ENCODE results near the gene MFNG.

MFNG gene

DNA sequence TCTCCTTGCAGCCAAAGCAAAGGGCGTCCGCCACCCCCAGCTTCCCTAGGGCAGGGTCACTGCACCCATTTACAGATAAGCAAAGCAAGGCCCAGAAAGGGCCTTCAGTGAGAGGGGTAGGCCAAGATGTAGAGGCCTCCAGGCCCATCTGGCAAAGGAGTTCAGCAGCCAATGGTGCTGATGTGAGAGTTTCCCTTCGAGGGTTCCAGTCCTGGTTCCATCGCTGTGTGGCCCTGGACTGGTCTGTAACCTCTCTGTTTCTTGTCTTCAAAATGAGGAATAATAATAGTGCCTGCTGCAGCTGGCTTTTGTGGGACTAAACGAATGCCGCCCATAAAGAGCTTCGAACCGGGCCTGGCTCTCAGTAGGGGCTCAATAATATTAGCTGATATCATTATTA, 62.9 kb downstream of the MFNG start:
- H3K4me1 Mint-ChIP-seq = peaks cover 49% of the 10 kb centered on the region

DNA sequence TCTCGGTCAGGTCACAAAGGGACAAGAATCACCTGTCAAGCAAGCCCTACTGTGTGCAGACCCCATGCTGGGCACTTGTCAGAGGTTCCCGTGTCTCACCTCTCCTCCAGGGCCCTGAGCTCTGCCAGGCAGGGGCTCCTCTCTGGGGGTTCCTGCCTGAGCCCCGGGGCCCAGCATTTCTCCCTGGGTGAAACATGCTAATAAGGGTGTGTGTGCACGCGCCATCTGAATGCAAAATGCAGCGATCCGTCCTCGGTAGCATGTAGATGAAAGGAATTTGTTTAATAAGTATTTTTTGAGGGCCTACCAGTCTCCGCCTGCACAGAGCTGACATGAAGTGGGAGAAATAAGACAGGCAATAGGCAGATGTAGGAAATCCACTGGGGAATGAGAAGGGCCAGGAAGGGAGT, 64.7 kb downstream of the MFNG start:
- no peaks in the 10 kb centered on the region for H3K36me3 Mint-ChIP-seq
- H3K4me1 Mint-ChIP-seq = peaks cover 53% of the 10 kb centered on the region
- H3K4me3 Mint-ChIP-seq = peak overlapping the region; percentile 78
- H3K9me3 Mint-ChIP-seq = no peaks in the 10 kb centered on the region
- H3K27ac Mint-ChIP-seq = no peak overlapping the region
- ATAC-seq (no peak), DNase-seq (ENCODE audit: low spot score in 2 of 2) (no peak)

More for the DNA sequence above, 62.9 kb downstream of the MFNG start:
- no peak for ATAC-seq
- H3K36me3 Mint-ChIP-seq = no peaks in the 10 kb centered on the region
- no peaks in the 10 kb centered on the region for H3K9me3 Mint-ChIP-seq
- no peak overlapping the region for H3K27ac Mint-ChIP-seq
- no peak for DNase-seq (ENCODE audit: low spot score in 2 of 2)
- H3K4me3 Mint-ChIP-seq = no peak overlapping the region

DNA sequence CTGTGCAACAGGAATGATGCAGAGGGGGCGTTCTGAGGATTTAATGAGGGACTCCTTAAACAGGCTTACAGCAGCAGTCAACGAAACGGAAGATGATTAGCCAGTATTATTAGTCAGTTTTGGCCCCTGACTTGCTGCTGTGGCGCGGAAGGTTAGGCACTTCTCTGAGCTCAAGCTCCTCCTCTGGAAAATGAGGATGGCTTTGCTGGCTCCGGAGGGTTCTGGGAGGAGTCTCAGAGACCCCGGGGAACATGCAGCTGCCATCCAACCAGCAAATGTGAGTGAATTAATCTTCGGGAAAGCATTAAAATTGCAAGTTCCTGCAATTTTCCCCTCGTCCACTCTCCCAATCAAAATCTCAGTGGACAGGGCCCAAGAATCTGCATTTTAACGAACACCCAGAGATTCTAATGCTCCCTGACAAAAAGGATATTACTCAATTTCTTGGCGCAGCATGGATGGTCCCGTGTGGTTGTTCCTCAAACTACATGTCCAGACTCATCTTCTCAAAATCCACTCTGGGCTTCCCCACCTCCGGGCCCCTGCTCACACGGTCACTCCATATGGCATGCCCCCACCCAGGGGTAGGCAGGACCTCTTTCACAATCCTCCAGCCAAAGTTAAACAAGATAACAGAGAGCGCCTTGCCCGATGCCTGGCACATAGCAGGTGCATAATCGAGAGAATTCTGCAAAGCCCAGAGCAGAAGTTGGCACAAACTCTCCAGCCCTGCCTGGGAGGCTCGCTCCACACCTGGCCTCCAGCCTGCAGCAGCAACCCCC, 65.3 kb downstream of the MFNG start:
- Mint-ChIP-seq H3K36me3 (no peaks in the 10 kb centered on the region), H3K9me3 (no peaks in the 10 kb centered on the region), H3K4me1 (peaks cover 53% of the 10 kb centered on the region), H3K4me3 (peak overlapping the region; percentile 78), H3K27ac (peak overlapping the region; percentile 43)
- no peak for DNase-seq (ENCODE audit: low spot score in 2 of 2)
- ATAC-seq = no peak

DNA sequence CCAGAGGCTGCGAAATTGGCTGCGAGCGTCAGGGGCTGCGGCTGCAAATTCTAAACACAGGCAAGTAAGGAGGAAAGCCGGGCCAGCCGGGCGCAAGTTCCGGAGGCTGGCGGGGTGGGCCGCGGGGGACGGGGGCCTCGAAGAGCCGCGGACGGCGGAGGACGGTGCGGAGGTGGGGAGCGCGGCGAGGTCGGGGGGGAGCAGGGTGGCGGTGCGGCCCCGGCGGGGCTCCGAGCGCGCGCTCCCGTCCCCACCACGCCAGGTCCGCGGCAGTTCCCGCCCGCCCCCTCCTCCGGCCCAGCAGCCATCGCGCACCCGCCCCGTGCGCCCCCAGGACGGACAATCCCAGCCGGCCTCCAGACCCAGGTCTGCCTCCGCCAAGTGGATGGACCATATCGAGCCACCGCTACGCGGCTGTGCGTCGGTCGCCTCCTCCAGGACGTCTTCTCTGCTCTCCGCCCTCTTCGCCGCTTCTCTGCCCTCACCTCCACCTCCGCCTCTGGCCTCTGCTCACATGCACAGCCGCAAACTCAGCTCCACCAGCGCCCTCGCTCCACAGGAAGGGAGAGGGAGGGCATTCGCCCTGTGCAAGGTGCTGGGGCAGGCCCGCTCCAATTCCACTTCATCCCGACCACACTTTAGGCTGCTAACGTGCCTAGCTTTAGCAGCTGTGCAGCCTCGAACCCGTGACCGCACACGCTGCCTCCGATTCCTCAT, 66.1 kb downstream of the MFNG start:
- H3K36me3 Mint-ChIP-seq = no peaks in the 10 kb centered on the region
- DNase-seq (ENCODE audit: low spot score in 2 of 2) = no peak
- peak overlapping the region; percentile 78 for H3K4me3 Mint-ChIP-seq
- ATAC-seq = peak; percentile 52
- H3K27ac Mint-ChIP-seq = peak overlapping the region; percentile 43
- H3K9me3 Mint-ChIP-seq = no peaks in the 10 kb centered on the region
- H3K4me1 Mint-ChIP-seq = peaks cover 48% of the 10 kb centered on the region

DNA sequence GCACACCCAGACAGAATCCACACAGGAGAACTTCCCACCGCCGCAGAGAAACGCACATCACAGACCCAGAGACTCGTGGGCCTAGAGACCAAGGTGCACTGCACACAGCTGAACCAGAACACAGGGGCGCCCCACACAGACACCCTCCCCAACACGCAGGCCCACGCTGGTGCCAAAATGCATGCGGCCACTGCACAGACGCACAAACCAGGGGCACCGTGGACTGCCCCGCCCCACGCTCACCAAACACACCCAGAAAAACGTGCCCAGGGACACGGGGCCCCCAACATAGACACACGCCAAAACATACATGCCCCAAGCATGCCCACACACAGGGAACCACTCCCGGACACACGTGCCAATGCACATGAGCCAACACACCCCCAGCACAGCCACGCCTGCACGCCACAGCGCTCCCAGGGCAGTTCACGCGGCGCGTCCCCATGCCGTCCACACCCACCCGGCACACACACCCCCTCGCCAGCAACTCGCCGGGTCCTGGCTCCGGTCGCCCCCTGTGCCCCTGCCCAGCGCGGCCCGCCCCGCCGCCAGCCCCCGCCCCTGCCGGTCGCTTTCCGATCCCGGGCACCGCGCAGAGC, 66.7 kb downstream of the MFNG start:
- H3K4me1 Mint-ChIP-seq = peaks cover 48% of the 10 kb centered on the region
- ATAC-seq (peak; percentile 4), DNase-seq (ENCODE audit: low spot score in 2 of 2) (no peak)
- H3K36me3 Mint-ChIP-seq = no peaks in the 10 kb centered on the region
- no peak overlapping the region for H3K27ac Mint-ChIP-seq
- peak overlapping the region; percentile 78 for H3K4me3 Mint-ChIP-seq
- no peaks in the 10 kb centered on the region for H3K9me3 Mint-ChIP-seq
